NCI-H526 (cell line): ENCODE data around the gene HS6ST3.
A peak's percentile ranks its signal among the peaks of the same experiment; 100 is the strongest.

Experiments
- DNase-seq, 2 experiments: peaks; one replicate each; lab custom pipeline; 2025; lab: John Stamatoyannopoulos, UW

HS6ST3 gene

DNA sequence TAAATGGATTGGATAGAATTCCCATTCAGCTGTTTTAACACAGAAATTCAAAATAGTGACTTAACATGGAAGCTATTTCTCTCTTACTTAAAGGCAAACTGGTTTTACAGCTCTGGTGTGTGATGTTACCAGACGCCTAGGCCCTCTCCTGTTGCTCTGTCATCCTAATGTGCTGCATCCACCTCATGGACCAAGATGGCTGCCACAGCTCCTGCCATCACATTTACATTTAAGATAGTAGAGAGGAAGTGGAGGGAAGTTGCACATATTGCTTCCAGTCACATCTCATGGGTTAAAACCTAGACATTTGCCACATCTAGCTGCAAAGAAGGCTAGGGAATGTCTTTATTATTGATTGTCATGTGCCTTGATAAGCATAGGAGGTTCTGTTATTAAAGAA, 746.8 kb downstream of the HS6ST3 start:
- no peak for DNase-seq

GRCh38 chr13:96837809-96838208, 747.9 kb downstream of the HS6ST3 start:
- no peak for DNase-seq

DNA sequence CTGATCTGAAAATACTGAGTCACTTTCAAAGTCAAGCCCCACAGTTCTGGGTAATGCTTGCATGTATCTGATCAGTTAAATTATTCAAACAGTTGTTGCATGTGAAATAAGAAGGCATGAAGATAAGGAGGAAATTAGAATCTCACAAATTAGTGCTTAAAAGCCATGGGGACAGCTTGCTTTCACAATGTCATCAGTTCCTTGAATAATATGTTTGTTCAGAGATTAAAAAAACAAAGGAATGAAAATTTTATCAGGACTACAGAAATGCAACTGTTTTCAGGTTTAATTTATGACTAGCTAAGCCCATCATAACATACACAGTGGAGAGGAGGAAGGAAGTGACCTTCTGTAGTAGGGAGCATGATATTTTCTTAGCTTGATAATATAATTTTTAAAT, 754.3 kb downstream of the HS6ST3 start:
- peak; percentile 53 to 71 for DNase-seq

GRCh38 chr13:96844616-96845015, 754.7 kb downstream of the HS6ST3 start:
- DNase-seq: peak; percentile 80 to 83

GRCh38 chr13:96848286-96848685, 758.4 kb downstream of the HS6ST3 start:
- DNase-seq: no peak

- DNase-seq: no peak
Measured at GRCh38 chr13:96849091-96849490, 759.2 kb downstream of the HS6ST3 start.

GRCh38 chr13:96850538-96851145, 760.7 kb downstream of the HS6ST3 start:
- no peak for DNase-seq

DNA sequence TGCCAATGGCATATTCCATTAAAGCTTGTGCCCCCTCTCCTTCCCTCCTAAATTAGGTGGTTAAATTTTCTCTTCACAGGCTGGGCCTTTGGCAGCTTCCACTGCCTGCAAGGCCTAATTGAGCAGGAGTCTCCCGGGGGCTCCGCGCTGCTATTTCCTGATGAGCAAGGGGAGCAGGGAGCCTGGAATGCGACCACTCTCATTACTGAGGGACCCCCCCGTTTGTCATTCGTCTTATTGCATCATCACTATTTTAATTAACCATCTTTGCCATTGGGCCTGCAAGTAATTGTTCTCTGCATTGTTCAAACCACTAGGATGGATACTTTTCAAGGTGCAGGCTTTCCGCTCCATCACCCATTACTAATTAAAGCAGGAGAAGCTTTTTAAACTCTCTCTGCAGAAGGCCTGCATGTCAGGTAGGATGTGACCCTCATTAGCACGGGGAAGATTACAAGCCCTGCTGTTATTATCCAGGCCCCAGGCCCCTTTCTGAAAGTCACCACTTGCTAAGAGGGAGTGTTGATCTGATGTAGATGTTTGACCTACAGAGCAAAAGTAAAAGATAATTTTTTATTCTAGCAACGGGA, 762.0 kb downstream of the HS6ST3 start:
- DNase-seq: no peak

GRCh38 chr13:96858133-96858826, 768.4 kb downstream of the HS6ST3 start:
- no peak for DNase-seq

GRCh38 chr13:96860882-96861281, 771.0 kb downstream of the HS6ST3 start:
- DNase-seq: no peak

DNA sequence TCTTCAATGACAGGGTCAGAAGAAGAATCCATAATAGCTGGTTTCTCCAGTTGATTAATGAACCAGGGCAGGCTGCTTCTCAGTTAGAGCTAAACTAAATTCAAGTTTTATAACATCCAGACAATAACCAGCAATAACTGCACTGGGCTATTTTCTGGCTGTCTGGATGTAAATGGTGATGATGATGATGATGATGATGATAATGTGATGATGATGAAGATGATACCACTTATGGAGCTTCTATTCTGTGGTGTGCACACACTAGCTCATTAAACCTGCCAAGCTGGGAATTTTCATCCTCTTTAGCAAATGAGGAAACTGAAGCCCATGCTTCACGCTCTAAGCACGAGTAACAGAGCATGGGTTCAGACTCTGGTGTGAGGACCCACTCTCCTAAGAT, 772.2 kb downstream of the HS6ST3 start:
- DNase-seq: no peak

DNA sequence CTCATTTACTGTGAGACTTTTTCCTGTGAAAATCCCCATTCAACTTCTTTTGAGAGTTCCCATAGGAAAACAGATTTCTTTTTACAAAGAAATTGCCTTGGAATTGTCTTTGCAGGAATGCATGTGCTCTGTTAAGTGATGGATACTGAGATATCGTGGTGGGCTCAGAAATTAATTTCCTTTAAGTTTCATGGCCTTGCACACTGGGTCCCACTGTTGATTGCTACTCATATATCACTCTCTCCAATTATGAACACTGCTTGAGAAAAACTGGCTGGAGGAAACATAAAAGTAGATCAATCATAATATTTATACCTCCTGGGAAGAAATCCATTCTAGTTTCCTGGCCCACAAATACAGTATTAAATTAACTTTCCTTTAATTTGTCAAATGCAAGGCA, 773.1 kb downstream of the HS6ST3 start:
- no peak for DNase-seq

DNA sequence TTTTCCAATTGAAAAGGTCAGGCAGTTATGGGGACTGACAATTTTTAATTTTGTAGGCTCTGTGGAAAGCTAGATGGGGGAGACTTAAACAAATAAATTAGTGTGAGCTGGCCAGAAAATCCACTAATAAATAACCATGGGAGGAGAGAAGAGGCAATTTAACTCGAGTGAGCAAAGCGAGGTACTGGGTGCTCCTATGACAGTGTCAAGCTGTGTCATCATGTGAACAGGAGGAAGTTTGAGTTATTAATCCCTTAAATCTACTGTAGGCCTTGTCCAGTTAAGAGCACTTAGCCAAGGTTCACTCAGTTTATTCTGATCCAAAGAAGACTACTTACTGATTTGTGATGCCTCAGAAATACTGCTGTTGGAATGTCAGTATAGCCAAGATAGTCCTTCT, 781.6 kb downstream of the HS6ST3 start:
- no peak for DNase-seq

DNA sequence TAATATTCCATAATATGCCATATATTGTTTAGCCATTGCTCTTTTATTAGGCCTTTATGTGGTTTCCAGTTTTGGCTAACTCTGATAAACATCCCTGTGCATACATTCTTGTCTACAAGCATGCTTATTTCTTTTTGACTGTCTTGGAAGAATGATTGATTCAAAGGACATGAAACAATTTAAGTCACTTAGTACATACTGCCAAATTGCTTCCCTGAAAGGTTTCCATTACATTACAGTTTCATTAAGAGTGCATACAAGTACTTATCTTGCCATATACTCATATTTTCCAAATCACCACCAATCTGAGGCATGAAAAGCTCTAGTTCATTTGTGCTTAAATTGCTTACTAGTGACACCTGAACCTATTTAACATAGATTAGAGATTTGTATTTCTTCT, 790.5 kb downstream of the HS6ST3 start:
- DNase-seq: no peak
